Measurements from ENCODE around the gene OSBP.

- TF ChIP-seq CTCF (IDR thresholded peaks at IDR 0.05) = no peak
- no peak for TF ChIP-seq EP300 (IDR thresholded peaks at IDR 0.05)
These were observed 63.7 kb downstream of the OSBP start for GRCh38 chr11:59551659-59552521.

All from stomach (tissue), 4 donors.